Liver (tissue), 3 donors: ENCODE data around the gene VEGFC.

Experiments used
- ATF3 ChIP-seq: IDR thresholded peaks from 2 replicates; pipeline ENCODE4 v1.6.1; 2016; ENCODE audit warnings: antibody characterized with exemption
- CTCF ChIP-seq: fragments of 150-350 bp; IDR thresholded peaks from 2 replicates; pipeline ENCODE4 v1.5.1; 2017; ENCODE audit warnings: improper control_type of control experiment, low read depth, low read length; ENCODE audit not compliant: missing input control
- FOXA1 ChIP-seq: IDR thresholded peaks from 2 replicates; pipeline ENCODE4 v1.6.1; 2016; ENCODE audit warnings: antibody characterized with exemption
- GABPA ChIP-seq, 2 donors: IDR thresholded peaks in 1 of 2; conservative IDR thresholded peaks in 1 of 2; 2 replicates each; pipeline ENCODE4 v1.6.1; 2016; ENCODE audit warnings: antibody characterized with exemption in 2 of 2, mild to moderate bottlenecking in 1 of 2, moderate library complexity in 1 of 2
- JUND ChIP-seq, 2 donors: IDR thresholded peaks; 2 replicates each; pipeline ENCODE4 v1.6.1; 2016; ENCODE audit warnings: antibody characterized with exemption in 2 of 2
- RAD21 ChIP-seq, 2 donors: IDR thresholded peaks; 2 replicates each; pipeline ENCODE4 v1.6.1; 2016; ENCODE audit warnings: antibody characterized with exemption in 2 of 2, mild to moderate bottlenecking in 2 of 2
- SP1 ChIP-seq: IDR thresholded peaks from 2 replicates; pipeline ENCODE4 v1.6.1; 2018; ENCODE audit warnings: antibody characterized with exemption, mild to moderate bottlenecking
- TAF1 ChIP-seq: conservative IDR thresholded peaks from 2 replicates; pipeline ENCODE4 v1.6.1; 2016; ENCODE audit warnings: antibody characterized with exemption, mild to moderate bottlenecking
- ZBTB33 ChIP-seq: IDR thresholded peaks from 2 replicates; pipeline ENCODE4 v1.6.1; 2016; ENCODE audit warnings: antibody characterized with exemption
- donor health status: healthy.
- donor health status: healthy.

GRCh38 chr4:176788248-176788647 is 4.5 kb downstream of the VEGFC start:
- TF ChIP-seq FOXA1: no peak
- no peak for TF ChIP-seq RAD21 (IDR thresholded peaks at IDR 0.05)
- TF ChIP-seq CTCF: no peak
- TF ChIP-seq GABPA (IDR thresholded peaks at IDR 0.05 in 1 of 2, conservative IDR thresholded peaks at IDR 0.05 in 1 of 2): no peak
- no peak for TF ChIP-seq TAF1
- TF ChIP-seq JUND (IDR thresholded peaks at IDR 0.05): no peak
- TF ChIP-seq ATF3: no peak
- TF ChIP-seq SP1: no peak
- TF ChIP-seq ZBTB33: no peak
